GM21825 (cell line): ENCODE data around the gene GPR171.

Source experiments
- ATAC-seq: cut with Tn5 transposase; IDR thresholded peaks from one replicate; pipeline ENCODE4 v1.9.1; 2021; ENCODE audit warnings: mild to moderate bottlenecking, moderate library complexity; ENCODE audit not compliant: unreplicated experiment

GPR171 gene

GRCh38 chr3:151214459-151214858 is 11.4 kb upstream of the GPR171 start:
- no peak for ATAC-seq

- ATAC-seq: no peak
Observed at GRCh38 chr3:151213881-151214280, 10.9 kb upstream of the GPR171 start.

GRCh38 chr3:151213151-151213550 is 10.1 kb upstream of the GPR171 start:
- no peak for ATAC-seq

GRCh38 chr3:151210676-151211381 is 7.8 kb upstream of the GPR171 start:
- ATAC-seq: peak; percentile 66

- no peak for ATAC-seq
Observed at GRCh38 chr3:151209654-151210053, 6.6 kb upstream of the GPR171 start.

GRCh38 chr3:151206201-151206600 is 3.2 kb upstream of the GPR171 start:
- no peak for ATAC-seq

- no peak for ATAC-seq
Observed at GRCh38 chr3:151205482-151205881, 2.5 kb upstream of the GPR171 start.

- ATAC-seq: no peak
Observed at GRCh38 chr3:151204530-151205402, 1.8 kb upstream of the GPR171 start.

- ATAC-seq: no peak
Observed at GRCh38 chr3:151201051-151201730, 1.8 kb downstream of the GPR171 start.

- no peak for ATAC-seq
Observed at GRCh38 chr3:151200586-151200985, 2.4 kb downstream of the GPR171 start.

GRCh38 chr3:151199554-151200438 is 3.2 kb downstream of the GPR171 start:
- no peak for ATAC-seq

GRCh38 chr3:151198849-151199248 is 4.2 kb downstream of the GPR171 start:
- ATAC-seq: no peak

- ATAC-seq: no peak
Observed at GRCh38 chr3:151197981-151198767, 4.8 kb downstream of the GPR171 start.

- no peak for ATAC-seq
Observed at GRCh38 chr3:151197228-151197627, 5.8 kb downstream of the GPR171 start.

GRCh38 chr3:151196434-151196833 is 6.6 kb downstream of the GPR171 start:
- no peak for ATAC-seq

- no peak for ATAC-seq
Observed at GRCh38 chr3:151195826-151196225, 7.2 kb downstream of the GPR171 start.

GRCh38 chr3:151192545-151192944 is 10.5 kb downstream of the GPR171 start:
- ATAC-seq: no peak

GRCh38 chr3:151191095-151191494 is 11.9 kb downstream of the GPR171 start:
- ATAC-seq: no peak

- ATAC-seq: no peak
Observed at GRCh38 chr3:151183265-151183671, 19.7 kb downstream of the GPR171 start.
